GM04503 (cell line): Measurements from ENCODE around the gene ZSCAN25.
"Not testable (repeated sequence)": the region's sequence is repeated elsewhere in the genome, so short reads cannot be mapped to it uniquely, and the experiment has no call there.

ENCODE experiments used
- DNase-seq: peaks from one replicate; pipeline ENCODE4 v3.0.0-alpha.2; 2012; ENCODE audit warnings: low read depth

The ZSCAN25 gene

GRCh38 chr7:99617192-99617781, 541 bp downstream of the ZSCAN25 start:
- no peak for DNase-seq

GRCh38 chr7:99618726-99619125, 2.0 kb downstream of the ZSCAN25 start:
- DNase-seq: peak; percentile 50

- no peak for DNase-seq
Observed at GRCh38 chr7:99619571-99620130, 2.9 kb downstream of the ZSCAN25 start.

GRCh38 chr7:99621271-99621670, 4.5 kb downstream of the ZSCAN25 start:
- DNase-seq: no peak

- no peak for DNase-seq
Observed at GRCh38 chr7:99622596-99622995, 5.8 kb downstream of the ZSCAN25 start.

- DNase-seq: no peak
Observed at GRCh38 chr7:99623091-99623693, 6.4 kb downstream of the ZSCAN25 start.

- DNase-seq: no peak
Observed at GRCh38 chr7:99623702-99624447, 7.1 kb downstream of the ZSCAN25 start.

- DNase-seq: no peak
Observed at GRCh38 chr7:99624484-99624883, 7.7 kb downstream of the ZSCAN25 start.

GRCh38 chr7:99625321-99625720, 8.6 kb downstream of the ZSCAN25 start:
- DNase-seq: no peak

GRCh38 chr7:99625961-99626360, 9.2 kb downstream of the ZSCAN25 start:
- DNase-seq: no peak

GRCh38 chr7:99626661-99627060, 9.9 kb downstream of the ZSCAN25 start:
- no peak for DNase-seq

- DNase-seq: no peak
Observed at GRCh38 chr7:99627513-99627912, 10.8 kb downstream of the ZSCAN25 start.

- no peak for DNase-seq
Observed at GRCh38 chr7:99628471-99629465, 12.0 kb downstream of the ZSCAN25 start.

- no peak for DNase-seq
Observed at GRCh38 chr7:99629643-99630042, 12.9 kb downstream of the ZSCAN25 start.

- DNase-seq: no peak
Observed at GRCh38 chr7:99631295-99632109, 14.8 kb downstream of the ZSCAN25 start.

GRCh38 chr7:99637414-99637813, 20.7 kb downstream of the ZSCAN25 start:
- DNase-seq: not testable (repeated sequence)

- DNase-seq: no peak
Observed at GRCh38 chr7:99638731-99639130, 22.0 kb downstream of the ZSCAN25 start.

- DNase-seq: no peak
Observed at GRCh38 chr7:99639267-99639666, 22.5 kb downstream of the ZSCAN25 start.

GRCh38 chr7:99642027-99642426, 25.3 kb downstream of the ZSCAN25 start:
- no peak for DNase-seq

- no peak for DNase-seq
Observed at GRCh38 chr7:99643464-99643863, 26.7 kb downstream of the ZSCAN25 start.

- DNase-seq: peak; percentile 28
Observed at GRCh38 chr7:99644431-99644830, 27.7 kb downstream of the ZSCAN25 start.
